Activated T-cell treated with anti-CD3 and anti-CD28 coated beads, Interleukin-2, amount 50 U/mL, for 4 hours (primary cell): ENCODE measurements around the gene LIPE. TPM values are rescaled to one million over a fixed set of nuclear protein-coding genes. Genes with fewer than 3 reads are reported as not detected.
A peak's percentile ranks its signal among the peaks of the same experiment; 100 is the strongest.
"Not testable (repeated sequence)": the region's sequence is repeated elsewhere in the genome, so short reads cannot be mapped to it uniquely, and the experiment has no call there.

ENCODE experiments used
- ATAC-seq, 2 donors: fragments of 200-7000 bp; cut with Tn5 transposase; one replicate each; pipeline ENCODE4 v1.10.0; 2021
- DNase-seq: peaks from one replicate; pipeline ENCODE4 v3.0.0-alpha.2; 2020
- H3K27me3 Mint-ChIP-seq: one replicate; pipeline ENCODE4 v1.8.0; 2021; ENCODE audit warnings: low read depth, mixed read lengths
- H3K36me3 Mint-ChIP-seq: one replicate; pipeline ENCODE4 v1.8.0; 2022; ENCODE audit warnings: mixed read lengths; ENCODE audit not compliant: insufficient read depth
- H3K4me1 Mint-ChIP-seq: one replicate; pipeline ENCODE4 v1.8.0; 2021; ENCODE audit warnings: low read depth, mixed read lengths
- H3K4me3 Mint-ChIP-seq: one replicate; pipeline ENCODE4 v1.8.0; 2021; ENCODE audit warnings: mild to moderate bottlenecking, moderate library complexity, mixed read lengths
- H3K9me3 Mint-ChIP-seq: one replicate; pipeline ENCODE4 v1.8.0; 2021; ENCODE audit warnings: mixed read lengths
- total RNA-seq, 3 donors: library from RNA; stranded (reverse); gene quantifications; one replicate each; pipeline ENCODE4 v1.2.1, GENCODE V29; 2021

LIPE gene
- 10 to 100 TPM; 23.0 to 29.1 (median 28.0) TPM for total RNA-seq

GRCh38 chr19:42427313-42427712, at the start of gene LIPE:
Gene LIPE, minus strand, starts transcription at chr19:42427388. Its CDS starts 239 bp downstream, at chr19:42427149.
- DNase-seq (no peak), ATAC-seq (no peak)
- no peaks in the 10 kb centered on the region for H3K36me3 Mint-ChIP-seq
- no peaks in the 10 kb centered on the region for H3K9me3 Mint-ChIP-seq
- peaks cover 16% of the 10 kb centered on the region for H3K4me1 Mint-ChIP-seq
- H3K4me3 Mint-ChIP-seq, result no peak within 1 kb of the TSS
- H3K27me3 Mint-ChIP-seq, result no peaks in the 10 kb centered on the region

GRCh38 chr19:42475366-42475765, 48.2 kb upstream of the LIPE start:
- H3K9me3 Mint-ChIP-seq, result no peaks in the 10 kb centered on the region
- H3K27me3 Mint-ChIP-seq, result no peaks in the 10 kb centered on the region
- no peak for ATAC-seq
- H3K4me1 Mint-ChIP-seq, result peaks cover 3% of the 10 kb centered on the region
- DNase-seq, result no peak
- H3K4me3 Mint-ChIP-seq, result no peak overlapping the region
- no peaks in the 10 kb centered on the region for H3K36me3 Mint-ChIP-seq

GRCh38 chr19:42474743-42475142, 47.6 kb upstream of the LIPE start:
- no peak for ATAC-seq
- Mint-ChIP-seq H3K36me3 (no peaks in the 10 kb centered on the region), H3K4me3 (no peak overlapping the region), H3K4me1 (peaks cover 1% of the 10 kb centered on the region), H3K9me3 (no peaks in the 10 kb centered on the region), H3K27me3 (no peaks in the 10 kb centered on the region)
- DNase-seq, result no peak

- DNase-seq (no peak), ATAC-seq (no peak)
- H3K4me1 Mint-ChIP-seq, result peaks cover 2% of the 10 kb centered on the region
- H3K4me3 Mint-ChIP-seq, result no peak overlapping the region
- no peaks in the 10 kb centered on the region for H3K36me3 Mint-ChIP-seq
- no peaks in the 10 kb centered on the region for H3K9me3 Mint-ChIP-seq
- no peaks in the 10 kb centered on the region for H3K27me3 Mint-ChIP-seq
Measured at GRCh38 chr19:42473686-42474085, 46.5 kb upstream of the LIPE start.

- Mint-ChIP-seq H3K27me3 (no peaks in the 10 kb centered on the region), H3K36me3 (no peaks in the 10 kb centered on the region), H3K4me3 (no peak overlapping the region), H3K4me1 (peaks cover 2% of the 10 kb centered on the region), H3K9me3 (no peaks in the 10 kb centered on the region)
- ATAC-seq (no peak), DNase-seq (no peak)
Measured at GRCh38 chr19:42472402-42473147, 45.4 kb upstream of the LIPE start.

GRCh38 chr19:42471554-42472249, 44.5 kb upstream of the LIPE start:
- no peak for ATAC-seq

GRCh38 chr19:42469311-42470235, 42.4 kb upstream of the LIPE start:
- H3K9me3 Mint-ChIP-seq, result no peaks in the 10 kb centered on the region
- H3K4me3 Mint-ChIP-seq, result no peak overlapping the region
- peaks cover 11% of the 10 kb centered on the region for H3K4me1 Mint-ChIP-seq
- H3K27me3 Mint-ChIP-seq, result no peaks in the 10 kb centered on the region
- ATAC-seq (peak in 1 of 2 donors; percentile 56), DNase-seq (no peak)
- no peaks in the 10 kb centered on the region for H3K36me3 Mint-ChIP-seq

More at GRCh38 chr19:42471554-42472249, 44.5 kb upstream of the LIPE start:
- Mint-ChIP-seq H3K4me1 (peaks cover 6% of the 10 kb centered on the region), H3K9me3 (no peaks in the 10 kb centered on the region), H3K4me3 (no peak overlapping the region), H3K27me3 (no peaks in the 10 kb centered on the region), H3K36me3 (no peaks in the 10 kb centered on the region)
- DNase-seq, result no peak

- ATAC-seq (no peak), DNase-seq (no peak)
- H3K36me3 Mint-ChIP-seq, result no peaks in the 10 kb centered on the region
- H3K4me3 Mint-ChIP-seq, result no peak overlapping the region
- no peaks in the 10 kb centered on the region for H3K27me3 Mint-ChIP-seq
- peaks cover 11% of the 10 kb centered on the region for H3K4me1 Mint-ChIP-seq
- no peaks in the 10 kb centered on the region for H3K9me3 Mint-ChIP-seq
Measured at GRCh38 chr19:42468273-42468796, 41.1 kb upstream of the LIPE start.

- Mint-ChIP-seq H3K4me3 (no peak overlapping the region), H3K9me3 (no peaks in the 10 kb centered on the region), H3K4me1 (peaks cover 11% of the 10 kb centered on the region), H3K36me3 (no peaks in the 10 kb centered on the region), H3K27me3 (no peaks in the 10 kb centered on the region)
- DNase-seq, result no peak
- no peak for ATAC-seq
Measured at GRCh38 chr19:42467183-42467760, 40.1 kb upstream of the LIPE start.

- ATAC-seq (no peak), DNase-seq (no peak)
- Mint-ChIP-seq H3K9me3 (no peaks in the 10 kb centered on the region), H3K36me3 (no peaks in the 10 kb centered on the region), H3K4me3 (no peak overlapping the region), H3K4me1 (peaks cover 11% of the 10 kb centered on the region), H3K27me3 (no peaks in the 10 kb centered on the region)
Measured at GRCh38 chr19:42466521-42467182, 39.5 kb upstream of the LIPE start.

GRCh38 chr19:42465827-42466280, 38.7 kb upstream of the LIPE start:
- H3K9me3 Mint-ChIP-seq, result no peaks in the 10 kb centered on the region
- H3K4me3 Mint-ChIP-seq, result no peak overlapping the region
- no peaks in the 10 kb centered on the region for H3K27me3 Mint-ChIP-seq
- DNase-seq (no peak), ATAC-seq (no peak)
- peaks cover 11% of the 10 kb centered on the region for H3K4me1 Mint-ChIP-seq
- H3K36me3 Mint-ChIP-seq, result no peaks in the 10 kb centered on the region

- Mint-ChIP-seq H3K27me3 (no peaks in the 10 kb centered on the region), H3K4me3 (no peak overlapping the region), H3K9me3 (no peaks in the 10 kb centered on the region), H3K4me1 (peaks cover 5% of the 10 kb centered on the region), H3K36me3 (no peaks in the 10 kb centered on the region)
- ATAC-seq (no peak), DNase-seq (no peak)
Measured at GRCh38 chr19:42461700-42462324, 34.6 kb upstream of the LIPE start.

GRCh38 chr19:42461231-42461630, 34.0 kb upstream of the LIPE start:
- H3K4me1 Mint-ChIP-seq, ATAC-seq, H3K4me3 Mint-ChIP-seq, H3K27me3 Mint-ChIP-seq, H3K9me3 Mint-ChIP-seq, DNase-seq, H3K36me3 Mint-ChIP-seq: not testable (repeated sequence)
